Activated naive CD8-positive, alpha-beta T cell treated with anti-CD3 and anti-CD28 coated beads for 36 hours (primary cell): Measurements from ENCODE around the gene ANO10. TPM values are rescaled to one million over a fixed set of nuclear protein-coding genes. Genes with fewer than 3 reads are reported as not detected.
"Not testable (repeated sequence)": the region's sequence is repeated elsewhere in the genome, so short reads cannot be mapped to it uniquely, and the experiment has no call there.

Source experiments
- DNase-seq: peaks from one replicate; pipeline ENCODE4 v3.0.0; 2021
- H3K27ac Mint-ChIP-seq: one replicate; pipeline ENCODE4 v1.8.0; 2022; ENCODE audit warnings: mild to moderate bottlenecking, moderate library complexity, mixed read lengths
- H3K27me3 Mint-ChIP-seq: one replicate; pipeline ENCODE4 v1.8.0; 2022; ENCODE audit warnings: mild to moderate bottlenecking, mixed read lengths
- H3K36me3 Mint-ChIP-seq: one replicate; pipeline ENCODE4 v1.8.0; 2021; ENCODE audit warnings: mild to moderate bottlenecking, mixed read lengths
- H3K4me1 Mint-ChIP-seq: one replicate; pipeline ENCODE4 v1.8.0; 2021; ENCODE audit warnings: mixed read lengths
- H3K4me3 Mint-ChIP-seq: one replicate; pipeline ENCODE4 v1.8.0; 2022; ENCODE audit warnings: mild to moderate bottlenecking, moderate library complexity, mixed read lengths
- H3K9me3 Mint-ChIP-seq: one replicate; pipeline ENCODE4 v1.8.0; 2022; ENCODE audit warnings: mixed read lengths
- total RNA-seq, 2 experiments: library from RNA; stranded (reverse); gene quantifications; one replicate each; pipeline ENCODE4 v1.2.3, GENCODE V29; 2021

Gene ANO10
- total RNA-seq, 2 experiments from 2014 or later = 7.5 to 10.1 TPM

GRCh38 chr3:43525941-43526607 lies 95.7 kb downstream of the ANO10 start:
- Mint-ChIP-seq H3K9me3 (peaks cover 7% of the 10 kb centered on the region), H3K4me1 (no peaks in the 10 kb centered on the region), H3K4me3 (no peak overlapping the region), H3K27me3 (no peaks in the 10 kb centered on the region), H3K27ac (no peak overlapping the region), H3K36me3 (peaks cover 16% of the 10 kb centered on the region)
- no peak for DNase-seq

DNA sequence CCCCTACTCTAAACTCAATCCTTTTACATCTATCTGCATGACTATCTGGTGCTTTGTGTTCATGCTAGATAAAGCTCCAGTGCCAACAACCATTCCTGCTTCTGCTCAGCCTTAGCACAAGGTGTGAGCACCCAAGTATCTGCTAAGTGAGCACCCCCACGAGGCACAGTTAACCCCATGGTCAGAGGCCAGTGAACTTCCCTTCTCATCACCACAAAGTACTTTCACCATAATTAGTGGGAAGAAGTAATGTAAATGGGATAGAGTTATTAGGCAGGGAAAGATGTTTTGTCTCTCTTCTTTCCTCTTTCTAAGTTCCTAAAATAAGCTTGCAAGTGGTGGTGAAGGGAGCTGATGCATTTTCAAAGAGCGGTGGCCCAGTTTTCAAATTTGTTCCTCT lies 96.4 kb downstream of the ANO10 start:
- Mint-ChIP-seq H3K36me3 (peaks cover 19% of the 10 kb centered on the region), H3K27me3 (no peaks in the 10 kb centered on the region)
- no peak for DNase-seq

DNA sequence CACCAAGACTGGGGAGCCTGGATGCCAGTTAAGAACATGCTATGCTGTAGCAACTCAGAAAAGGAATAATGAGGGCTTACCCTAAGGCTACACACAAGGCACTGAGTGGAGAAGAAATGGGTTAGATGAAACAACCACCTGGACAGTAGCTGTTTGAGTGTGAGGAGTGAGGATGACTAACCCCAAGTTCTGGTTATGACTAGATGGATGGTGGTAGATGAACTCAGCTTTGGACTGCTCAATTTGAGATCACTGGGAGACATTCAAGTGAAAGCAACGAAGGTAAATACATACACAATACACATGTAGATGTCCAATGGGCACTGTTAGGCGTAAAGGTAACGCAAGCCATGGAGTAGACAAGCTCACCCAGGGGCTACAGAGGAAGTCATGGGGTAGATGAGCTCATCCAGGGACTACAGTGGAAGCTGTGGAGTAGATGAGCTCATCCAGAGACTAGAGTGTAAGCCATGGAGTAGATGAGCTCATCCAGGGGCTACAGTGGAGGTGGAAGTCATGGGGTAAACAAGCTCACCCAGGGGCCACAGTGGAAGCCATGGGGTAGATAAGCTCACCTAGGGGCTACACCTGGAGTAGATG lies 98.3 kb downstream of the ANO10 start:
- Mint-ChIP-seq H3K27me3 (no peaks in the 10 kb centered on the region), H3K4me1 (no peaks in the 10 kb centered on the region), H3K36me3 (peaks cover 30% of the 10 kb centered on the region), H3K27ac (no peak overlapping the region), H3K4me3 (no peak overlapping the region), H3K9me3 (peaks cover 22% of the 10 kb centered on the region)
- peak; percentile 21 for DNase-seq

More for the DNA sequence above, 96.4 kb downstream of the ANO10 start:
- H3K4me3 Mint-ChIP-seq = no peak overlapping the region
- no peak overlapping the region for H3K27ac Mint-ChIP-seq
- H3K9me3 Mint-ChIP-seq = peaks cover 7% of the 10 kb centered on the region
- H3K4me1 Mint-ChIP-seq = no peaks in the 10 kb centered on the region

GRCh38 chr3:43522727-43523362 lies 99.0 kb downstream of the ANO10 start:
- Mint-ChIP-seq H3K4me1 (no peaks in the 10 kb centered on the region), H3K36me3 (peaks cover 31% of the 10 kb centered on the region), H3K27ac (no peak overlapping the region), H3K9me3 (peaks cover 23% of the 10 kb centered on the region), H3K4me3 (no peak overlapping the region), H3K27me3 (no peaks in the 10 kb centered on the region)
- DNase-seq = no peak

- H3K4me1 Mint-ChIP-seq = no peaks in the 10 kb centered on the region
- no peak for DNase-seq
- H3K9me3 Mint-ChIP-seq = peaks cover 20% of the 10 kb centered on the region
- H3K36me3 Mint-ChIP-seq = peaks cover 27% of the 10 kb centered on the region
- H3K4me3 Mint-ChIP-seq = no peak overlapping the region
- no peaks in the 10 kb centered on the region for H3K27me3 Mint-ChIP-seq
- H3K27ac Mint-ChIP-seq = no peak overlapping the region
These were observed 99.9 kb downstream of the ANO10 start for GRCh38 chr3:43521941-43522340.

GRCh38 chr3:43518515-43518914 lies 103.3 kb downstream of the ANO10 start:
- not testable (repeated sequence) for H3K27ac Mint-ChIP-seq, H3K27me3 Mint-ChIP-seq, H3K4me3 Mint-ChIP-seq, DNase-seq, H3K4me1 Mint-ChIP-seq
- Mint-ChIP-seq H3K36me3 (peaks cover 29% of the 10 kb centered on the region), H3K9me3 (peaks cover 20% of the 10 kb centered on the region)

DNA sequence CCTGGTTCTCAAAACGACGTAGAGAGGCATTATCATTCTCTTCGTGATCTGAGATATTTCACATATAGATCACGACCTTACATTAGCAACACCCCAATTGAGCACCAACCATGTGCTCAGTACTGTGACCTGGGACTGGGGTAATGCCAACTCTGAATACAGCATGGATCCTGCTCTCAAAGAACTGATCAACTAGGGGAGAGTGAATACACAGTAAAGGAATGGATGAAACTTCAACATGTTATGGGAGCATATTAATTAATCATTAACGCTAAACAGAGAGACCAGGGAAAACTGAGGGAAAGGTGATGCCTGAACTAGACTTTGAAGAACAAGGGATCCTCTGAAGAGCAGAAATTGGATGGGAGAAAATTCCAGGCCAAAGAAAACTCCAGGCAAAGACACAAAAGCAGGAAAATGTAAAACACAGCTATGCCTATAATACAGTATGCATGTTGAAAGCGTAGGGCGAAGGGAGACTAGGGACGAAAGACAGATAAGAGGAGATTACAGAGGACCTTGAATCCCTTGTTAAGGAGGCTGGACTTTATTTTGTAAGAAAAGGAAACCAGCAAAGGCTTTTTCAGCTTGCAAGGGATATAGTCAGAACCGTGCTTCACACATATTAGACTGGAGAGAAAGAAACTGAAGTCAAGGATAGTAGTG lies 105.7 kb downstream of the ANO10 start:
- Mint-ChIP-seq H3K9me3 (peaks cover 20% of the 10 kb centered on the region), H3K27me3 (no peaks in the 10 kb centered on the region), H3K4me1 (peaks cover 5% of the 10 kb centered on the region), H3K27ac (no peak overlapping the region), H3K4me3 (no peak overlapping the region), H3K36me3 (peaks cover 24% of the 10 kb centered on the region)
- DNase-seq = no peak

- peaks cover 5% of the 10 kb centered on the region for H3K4me1 Mint-ChIP-seq
- H3K27ac Mint-ChIP-seq = no peak overlapping the region
- H3K9me3 Mint-ChIP-seq = peaks cover 20% of the 10 kb centered on the region
- H3K4me3 Mint-ChIP-seq = no peak overlapping the region
- no peak for DNase-seq
- H3K27me3 Mint-ChIP-seq = no peaks in the 10 kb centered on the region
- peaks cover 21% of the 10 kb centered on the region for H3K36me3 Mint-ChIP-seq
These were observed 106.4 kb downstream of the ANO10 start for GRCh38 chr3:43515208-43515917.

DNA sequence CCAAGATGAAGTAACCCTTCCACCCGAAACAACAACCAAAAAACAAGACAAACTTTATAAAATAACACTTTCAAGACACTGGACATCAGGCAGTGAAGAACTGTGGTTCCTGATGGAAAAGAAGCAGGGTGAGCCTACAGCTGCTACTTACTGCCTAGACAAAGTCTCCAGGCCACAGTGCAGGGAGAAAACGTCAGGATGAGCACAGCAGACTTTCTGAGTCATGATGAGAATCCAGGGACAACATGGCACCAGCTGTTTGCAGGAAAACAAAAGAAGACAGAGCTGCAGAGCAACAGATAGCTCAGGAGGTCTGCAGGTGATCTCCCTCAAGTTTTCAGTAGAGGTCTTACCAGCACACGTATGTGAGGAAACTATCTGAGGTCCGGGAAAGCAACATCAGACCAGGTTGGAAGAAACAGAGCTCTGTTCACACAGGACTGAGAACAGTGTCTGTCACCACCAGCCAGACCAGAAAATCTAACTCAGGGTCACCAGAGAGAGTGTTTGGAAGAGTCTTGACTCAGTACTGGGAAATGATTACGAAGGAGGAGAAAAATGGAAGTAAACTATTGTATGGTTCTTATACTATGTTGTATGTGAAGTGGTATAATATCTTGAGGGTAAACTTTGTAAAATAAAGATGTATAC lies 108.9 kb downstream of the ANO10 start:
- Mint-ChIP-seq H3K4me3 (no peak overlapping the region), H3K9me3 (peaks cover 1% of the 10 kb centered on the region), H3K27ac (no peak overlapping the region), H3K27me3 (no peaks in the 10 kb centered on the region), H3K36me3 (peaks cover 4% of the 10 kb centered on the region), H3K4me1 (peaks cover 5% of the 10 kb centered on the region)
- DNase-seq = no peak

DNA sequence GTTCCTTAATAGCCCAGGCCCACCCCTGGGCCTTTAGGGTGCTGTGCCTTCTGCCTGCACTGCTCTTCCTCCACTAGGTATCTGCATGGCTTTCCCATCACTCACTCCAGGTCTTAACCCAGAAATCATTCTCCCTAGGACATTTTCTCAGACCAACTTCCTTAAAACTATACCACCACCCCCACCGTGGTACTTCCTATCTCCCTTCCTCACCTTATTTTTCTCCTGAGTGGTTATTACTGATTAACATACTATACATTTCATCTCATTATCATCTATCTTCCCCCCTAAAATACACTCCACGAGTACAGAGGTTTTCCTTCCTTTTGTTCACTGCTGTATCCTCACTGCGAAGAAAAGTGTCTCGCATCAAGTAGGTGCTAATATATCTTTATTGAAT lies 115.2 kb downstream of the ANO10 start:
- DNase-seq = no peak
- Mint-ChIP-seq H3K27ac (no peak overlapping the region), H3K27me3 (no peaks in the 10 kb centered on the region), H3K9me3 (peaks cover 2% of the 10 kb centered on the region), H3K36me3 (peaks cover 3% of the 10 kb centered on the region), H3K4me3 (no peak overlapping the region), H3K4me1 (peaks cover 31% of the 10 kb centered on the region)

GRCh38 chr3:43505351-43505750 lies 116.5 kb downstream of the ANO10 start:
- Mint-ChIP-seq H3K9me3 (peaks cover 2% of the 10 kb centered on the region), H3K27ac (peak overlapping the region; percentile 13), H3K4me3 (no peak overlapping the region)

DNA sequence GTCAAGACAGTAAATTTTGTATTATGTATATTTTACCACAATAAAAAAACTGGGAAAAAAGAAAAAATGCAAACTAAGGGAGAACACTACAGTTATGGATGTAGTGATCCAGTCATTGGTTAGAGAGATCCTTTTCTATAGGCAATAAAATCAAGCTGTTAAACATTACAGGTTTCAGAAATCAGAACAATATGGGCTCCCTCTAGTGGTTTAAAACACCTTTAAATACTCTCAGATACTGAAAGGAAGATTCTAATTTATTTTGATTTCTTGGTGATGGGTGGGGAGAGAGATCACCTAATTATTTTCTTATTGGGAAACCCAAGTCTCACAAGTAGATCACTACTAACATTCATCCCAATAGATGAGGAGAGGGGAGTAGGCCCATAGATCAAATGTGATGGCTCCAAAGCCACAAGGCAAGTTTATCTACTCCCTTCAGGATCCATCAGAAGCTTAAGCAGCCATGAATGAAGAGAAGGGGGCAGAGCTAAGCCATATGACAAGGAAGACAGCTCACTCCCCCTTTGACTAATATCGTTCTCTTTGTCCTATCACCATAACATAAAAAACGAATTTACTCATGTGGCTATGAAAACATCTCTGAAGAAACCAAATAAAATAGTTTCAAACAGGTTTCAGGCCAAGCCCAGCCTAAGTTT lies 118.6 kb downstream of the ANO10 start:
- Mint-ChIP-seq H3K9me3 (peaks cover 2% of the 10 kb centered on the region), H3K27ac (no peak overlapping the region), H3K4me1 (peaks cover 63% of the 10 kb centered on the region), H3K4me3 (no peak overlapping the region), H3K27me3 (no peaks in the 10 kb centered on the region), H3K36me3 (peaks cover 4% of the 10 kb centered on the region)
- DNase-seq = no peak

More at GRCh38 chr3:43505351-43505750, 116.5 kb downstream of the ANO10 start:
- Mint-ChIP-seq H3K27me3 (no peaks in the 10 kb centered on the region), H3K4me1 (peaks cover 43% of the 10 kb centered on the region), H3K36me3 (peaks cover 4% of the 10 kb centered on the region)
- peak; percentile 19 for DNase-seq

GRCh38 chr3:43499256-43499655 lies 122.6 kb downstream of the ANO10 start:
- H3K27ac Mint-ChIP-seq = peak overlapping the region; percentile 4
- H3K27me3 Mint-ChIP-seq = no peaks in the 10 kb centered on the region
- H3K36me3 Mint-ChIP-seq = peaks cover 7% of the 10 kb centered on the region
- no peak overlapping the region for H3K4me3 Mint-ChIP-seq
- peaks cover 62% of the 10 kb centered on the region for H3K4me1 Mint-ChIP-seq
- H3K9me3 Mint-ChIP-seq = peaks cover 2% of the 10 kb centered on the region
- DNase-seq = no peak

DNA sequence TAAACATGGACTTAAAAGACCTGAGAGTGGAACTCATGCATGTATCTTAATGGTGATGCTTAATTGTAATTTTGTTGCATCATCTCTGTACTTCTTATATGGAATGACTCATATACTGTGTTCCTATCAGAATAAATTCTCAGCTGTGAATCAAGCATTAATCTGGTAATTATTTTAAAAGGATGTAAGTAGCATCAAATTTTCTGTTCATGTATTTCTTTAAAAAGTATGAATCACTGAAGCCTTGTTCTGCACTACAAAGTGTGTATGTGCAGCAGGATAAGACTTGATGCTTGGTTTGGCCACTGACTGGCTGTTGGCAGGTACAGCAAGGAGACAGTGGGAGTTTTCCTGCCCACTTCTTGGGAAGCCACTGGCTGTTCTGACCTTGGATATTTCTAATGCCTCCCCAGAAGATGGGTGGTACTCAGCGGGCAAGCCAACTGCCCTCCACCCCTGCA lies 123.9 kb downstream of the ANO10 start:
- Mint-ChIP-seq H3K36me3 (peaks cover 8% of the 10 kb centered on the region), H3K27me3 (no peaks in the 10 kb centered on the region), H3K4me3 (no peak overlapping the region), H3K9me3 (peaks cover 2% of the 10 kb centered on the region), H3K4me1 (peaks cover 57% of the 10 kb centered on the region), H3K27ac (peak overlapping the region; percentile 87)
- DNase-seq = no peak
